SK-N-SH treated with all-trans-retinoic acid at 6 μM for 48 hours (cell line): ENCODE results near the gene ABCG4.

Source experiments
- GLIS3 ChIP-seq: fragments of 250-450 bp; sonication (Bioruptor Pico); IDR thresholded peaks from 2 replicates; pipeline ENCODE4 v1.5.0; 2020; ENCODE audit warnings: mild to moderate bottlenecking, moderate library complexity
- POU6F1 ChIP-seq: fragments of 250-450 bp; sonication (Bioruptor Pico); IDR thresholded peaks from 2 replicates; pipeline ENCODE4 v1.8.0; 2021; ENCODE audit warnings: low read depth, mild to moderate bottlenecking, moderate library complexity, borderline replicate concordance
- RARB ChIP-seq: fragments of 250-450 bp; sonication (Bioruptor Pico); IDR thresholded peaks from 2 replicates; pipeline ENCODE4 v1.8.0; 2021; ENCODE audit warnings: mild to moderate bottlenecking, moderate library complexity
- SNAI2 ChIP-seq: fragments of 250-450 bp; sonication (Bioruptor Pico); IDR thresholded peaks from 2 replicates; pipeline ENCODE4 v1.5.0; 2020; ENCODE audit warnings: mild to moderate bottlenecking, moderate library complexity

DNA sequence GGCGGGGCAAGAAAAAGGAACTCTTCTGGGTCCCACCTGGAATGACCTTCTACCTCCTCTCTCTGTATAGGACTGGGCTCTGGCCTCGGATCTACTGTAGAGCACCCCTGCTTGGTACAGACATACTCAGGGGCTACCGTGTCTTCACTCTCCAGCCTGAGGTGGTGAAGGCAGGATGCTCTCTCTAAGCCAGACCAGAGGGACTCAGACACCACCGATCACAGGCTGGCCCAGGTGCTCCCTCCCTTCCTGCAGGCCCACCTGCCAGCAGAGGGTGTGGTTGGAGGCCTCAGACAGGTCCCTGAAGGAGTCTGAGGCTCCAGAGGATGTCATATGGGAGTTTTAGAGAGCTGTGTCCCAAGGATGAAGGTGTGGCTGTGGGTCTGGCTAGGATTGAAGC is 40.5 kb downstream of the ABCG4 start:
- TF ChIP-seq POU6F1: no peak
- no peak for TF ChIP-seq RARB (CRISPR knock-in tag)
- no peak for TF ChIP-seq GLIS3 (CRISPR knock-in tag)
- TF ChIP-seq SNAI2: no peak
